Mesenchymal stem cell (in vitro differentiated cells and primary cell): Measurements from ENCODE around the gene CHST15.

Experiments
- DNase-seq: peaks from one replicate; pipeline ENCODE4 v3.0.0-alpha.2; 2013
- H2AFZ ChIP-seq: one replicate; pipeline ENCODE4 v1.6.1; 2013; ENCODE audit warnings: low read depth, mild to moderate bottlenecking, control low read depth, inconsistent platforms, low read length, moderate library complexity
- H2AK5ac ChIP-seq: 2 replicates; pipeline ENCODE4 v1.6.1; 2013; ENCODE audit warnings: low read length, moderate library complexity, mild to moderate bottlenecking, inconsistent platforms; ENCODE audit not compliant: severe bottlenecking
- H2BK120ac ChIP-seq: one replicate; pipeline ENCODE4 v1.6.1; 2013; ENCODE audit warnings: low read depth, mild to moderate bottlenecking, inconsistent platforms, low read length, moderate library complexity
- H2BK12ac ChIP-seq, 2 experiments: one replicate each; pipeline ENCODE4 v1.6.1; 2013; ENCODE audit warnings: inconsistent platforms in 2 of 2, low read length in 2 of 2, mild to moderate bottlenecking in 2 of 2, moderate library complexity in 2 of 2, control low read depth in 1 of 2
- H2BK15ac ChIP-seq: one replicate; pipeline ENCODE4 v1.6.1; 2013; ENCODE audit warnings: mild to moderate bottlenecking, low read depth, inconsistent platforms; ENCODE audit not compliant: poor library complexity, severe bottlenecking
- H2BK5ac ChIP-seq: 2 replicates; pipeline ENCODE4 v1.6.1; 2013; ENCODE audit warnings: low read depth, mild to moderate bottlenecking, low read length, control low read depth, inconsistent platforms; ENCODE audit not compliant: poor library complexity, severe bottlenecking
- H3K14ac ChIP-seq, 2 experiments: one replicate each; pipeline ENCODE4 v1.6.1; 2013; ENCODE audit warnings: inconsistent platforms in 2 of 2, low read length in 2 of 2, control low read depth in 1 of 2, mild to moderate bottlenecking in 1 of 2, moderate library complexity in 1 of 2
- H3K18ac ChIP-seq, 2 experiments: one replicate each; pipeline ENCODE4 v1.6.1; 2013; ENCODE audit warnings: inconsistent platforms in 2 of 2, low read length in 2 of 2, control low read depth in 1 of 2, low read depth in 1 of 2, mild to moderate bottlenecking in 1 of 2
- H3K23ac ChIP-seq, 2 experiments: one replicate each; pipeline ENCODE4 v1.6.1; 2013; ENCODE audit warnings: inconsistent platforms in 2 of 2, low read length in 2 of 2, mild to moderate bottlenecking in 2 of 2, moderate library complexity in 2 of 2, control low read depth in 1 of 2
- H3K27ac ChIP-seq: 2 replicates; pipeline ENCODE4 v1.5.1; 2013; ENCODE audit warnings: mild to moderate bottlenecking, moderate library complexity, low read length, control low read depth, inconsistent platforms; ENCODE audit not compliant: poor library complexity, severe bottlenecking
- H3K27me3 ChIP-seq, 2 experiments: 2 replicates each; pipeline versions ENCODE4 v1.6.1 to v1.7.0; 2013; ENCODE audit warnings: low read length in 2 of 2, mild to moderate bottlenecking in 2 of 2, moderate library complexity in 2 of 2, control low read depth in 1 of 2, inconsistent platforms in 1 of 2; ENCODE audit not compliant: control insufficient read depth in 1 of 2, insufficient read depth in 1 of 2
- H3K36me3 ChIP-seq, 2 experiments: 2 replicates each; pipeline versions ENCODE4 v1.6.1 to v1.7.0; 2013; ENCODE audit warnings: low read length in 2 of 2, control low read depth in 1 of 2, inconsistent platforms in 1 of 2, low read depth in 1 of 2, mild to moderate bottlenecking in 1 of 2; ENCODE audit not compliant: insufficient read depth in 2 of 2, control insufficient read depth in 1 of 2
- H3K4ac ChIP-seq, 2 experiments: one replicate each; pipeline ENCODE4 v1.6.1; 2013; ENCODE audit warnings: inconsistent platforms in 2 of 2, low read length in 2 of 2, mild to moderate bottlenecking in 2 of 2, moderate library complexity in 2 of 2, control low read depth in 1 of 2, low read depth in 1 of 2
- H3K4me1 ChIP-seq: 2 replicates; pipeline ENCODE4 v1.6.1; 2013; ENCODE audit warnings: low read depth, low read length, control low read depth; ENCODE audit not compliant: control insufficient read depth, insufficient read depth
- H3K4me2 ChIP-seq: 2 replicates; pipeline ENCODE4 v1.6.1; 2013; ENCODE audit warnings: low read length, mild to moderate bottlenecking, inconsistent platforms; ENCODE audit not compliant: poor library complexity, severe bottlenecking
- H3K4me3 ChIP-seq, 2 experiments: 2 replicates each; pipeline versions ENCODE4 v1.5.1 to v1.7.0; 2013; ENCODE audit warnings: low read length in 2 of 2, mild to moderate bottlenecking in 2 of 2, control low read depth in 1 of 2, low read depth in 1 of 2; ENCODE audit not compliant: insufficient read depth in 1 of 2
- H3K79me1 ChIP-seq: replicated peaks from 2 replicates; pipeline ENCODE4 v1.6.1; 2013; ENCODE audit warnings: mild to moderate bottlenecking, control low read depth, low read length, inconsistent platforms; ENCODE audit not compliant: poor library complexity, severe bottlenecking
- H3K9ac ChIP-seq: 2 replicates; pipeline ENCODE4 v1.7.0; 2013; ENCODE audit warnings: mild to moderate bottlenecking, low read length, moderate library complexity
- H3K9me3 ChIP-seq: 2 replicates; pipeline ENCODE4 v1.7.0; 2013; ENCODE audit warnings: mild to moderate bottlenecking, low read length; ENCODE audit not compliant: control insufficient read depth
- H4K8ac ChIP-seq: one replicate; pipeline ENCODE4 v1.6.1; 2013; ENCODE audit warnings: inconsistent platforms, mild to moderate bottlenecking, low read length, moderate library complexity
- H4K91ac ChIP-seq: one replicate; pipeline ENCODE4 v1.6.1; 2013; ENCODE audit warnings: mild to moderate bottlenecking, low read length, inconsistent platforms
- WGBS: methylation state at CpG from one replicate; pipeline ENCODE4 v1.1.7; 2013; ENCODE audit warnings: mixed read lengths; 5-methylcytosine and 5-hydroxymethylcytosine counted together

Gene CHST15

DNA sequence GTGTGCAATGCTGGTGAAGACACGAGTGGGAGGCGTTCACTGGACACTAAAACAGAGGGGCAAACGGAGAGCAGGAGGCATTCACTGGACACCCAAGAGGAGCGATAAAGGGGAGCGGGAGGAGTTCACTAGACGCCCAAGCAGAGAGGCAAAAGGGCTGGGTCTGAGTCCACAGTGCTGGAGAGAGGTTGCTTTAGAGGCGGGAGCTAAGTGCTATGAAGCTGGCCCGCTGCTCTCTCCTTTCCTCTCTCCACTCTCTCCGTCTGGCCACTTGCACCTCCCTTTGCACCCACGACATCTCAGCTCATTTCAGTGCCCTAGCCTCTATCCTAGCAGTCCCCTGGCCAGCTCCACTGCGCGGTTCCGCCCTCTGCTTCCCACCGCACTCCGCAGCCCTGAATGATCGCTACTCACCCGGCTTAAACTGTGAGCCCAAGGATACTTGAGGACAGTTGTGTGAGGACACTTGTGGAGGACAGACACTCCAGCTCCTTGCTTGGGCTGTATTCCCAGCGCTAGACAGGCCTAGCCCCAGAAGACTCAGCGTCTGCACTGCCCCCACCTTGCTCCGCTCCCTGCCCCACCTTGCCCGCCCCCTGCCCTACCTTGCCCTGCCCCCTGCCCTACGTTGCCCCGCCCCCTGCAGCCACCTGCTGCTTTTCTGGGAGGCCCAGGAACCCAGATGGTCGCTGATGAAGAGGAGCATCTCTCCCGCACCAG lies 123.0 kb downstream of the CHST15 start:
- H4K91ac ChIP-seq = no peak overlapping the region
- H3K14ac ChIP-seq = no peak overlapping the region
- no peak overlapping the region for H3K4me3 ChIP-seq
- no peak overlapping the region for H3K18ac ChIP-seq
- H3K79me1 ChIP-seq = no peaks in the 10 kb centered on the region
- no peaks in the 10 kb centered on the region for H3K36me3 ChIP-seq
- H4K8ac ChIP-seq = no peak overlapping the region
- no peak overlapping the region for H3K9ac ChIP-seq
- H3K4ac ChIP-seq = no peak overlapping the region
- H2BK120ac ChIP-seq = no peak overlapping the region
- no peak overlapping the region for H3K27ac ChIP-seq
- no peak for DNase-seq
- H3K9me3 ChIP-seq = peaks cover 16% of the 10 kb centered on the region
- H3K4me2 ChIP-seq = no peak overlapping the region
- no peak overlapping the region for H2AFZ ChIP-seq
- H2BK15ac ChIP-seq = no peak overlapping the region
- peaks cover 51 to 65% of the 10 kb centered on the region in 2 experiments for H3K27me3 ChIP-seq
- H2AK5ac ChIP-seq = no peak overlapping the region
- H2BK5ac ChIP-seq = no peak overlapping the region
- H3K23ac ChIP-seq = no peak overlapping the region
- H2BK12ac ChIP-seq = no peak overlapping the region
- H3K4me1 ChIP-seq = peaks cover 10% of the 10 kb centered on the region
- 47% methylated on average over 21 of the region's 25 CpGs for WGBS

DNA sequence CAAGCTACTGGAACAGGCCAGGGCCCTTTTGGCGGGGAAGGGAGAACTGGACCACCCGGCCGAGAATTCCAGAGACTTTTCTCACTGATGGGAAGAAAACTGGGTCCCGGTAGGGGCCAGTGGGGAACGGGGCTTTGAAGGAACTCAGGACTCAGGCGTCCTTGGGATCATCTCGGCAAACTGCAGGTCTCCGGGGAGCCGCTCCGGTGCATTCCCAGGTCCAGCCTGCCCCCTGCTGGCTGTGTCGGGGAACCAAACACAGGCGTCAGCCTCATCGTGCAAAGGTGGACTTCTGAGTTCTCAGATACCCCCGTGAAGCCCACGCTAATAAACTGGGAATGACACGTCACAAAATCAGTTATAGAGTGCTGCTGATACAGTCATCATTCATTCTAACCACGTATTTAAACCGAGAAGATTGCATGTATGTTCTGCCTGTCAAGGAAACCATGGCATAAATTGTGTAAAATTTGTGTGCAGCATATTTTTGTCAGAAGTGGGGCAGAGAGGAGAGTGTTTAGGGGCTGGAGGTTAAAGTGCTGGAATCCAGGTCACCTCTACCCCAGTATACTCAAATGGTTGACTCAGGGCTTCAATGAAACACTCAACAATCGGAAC lies 125.7 kb downstream of the CHST15 start:
- DNase-seq = peak; percentile 39
- Histone ChIP-seq H3K4me1 (peaks cover 4% of the 10 kb centered on the region), H3K4me3 (no peak overlapping the region), H3K4me2 (no peak overlapping the region), H2AK5ac (no peak overlapping the region), H3K36me3 (no peaks in the 10 kb centered on the region), H3K27me3 (peaks cover 47 to 80% of the 10 kb centered on the region in 2 experiments), H2BK15ac (no peak overlapping the region), H3K9ac (peak overlapping the region; percentile 46), H3K9me3 (no peaks in the 10 kb centered on the region), H3K79me1 (no peaks in the 10 kb centered on the region), H4K91ac (no peak overlapping the region), H3K4ac (no peak overlapping the region), H2BK12ac (no peak overlapping the region), H4K8ac (no peak overlapping the region), H2BK120ac (no peak overlapping the region), H2BK5ac (no peak overlapping the region), H3K14ac (no peak overlapping the region), H3K23ac (no peak overlapping the region), H3K18ac (no peak overlapping the region), H3K27ac (no peak overlapping the region), H2AFZ (no peak overlapping the region)
- 11% methylated on average over 19 of the region's 19 CpGs for WGBS

DNA sequence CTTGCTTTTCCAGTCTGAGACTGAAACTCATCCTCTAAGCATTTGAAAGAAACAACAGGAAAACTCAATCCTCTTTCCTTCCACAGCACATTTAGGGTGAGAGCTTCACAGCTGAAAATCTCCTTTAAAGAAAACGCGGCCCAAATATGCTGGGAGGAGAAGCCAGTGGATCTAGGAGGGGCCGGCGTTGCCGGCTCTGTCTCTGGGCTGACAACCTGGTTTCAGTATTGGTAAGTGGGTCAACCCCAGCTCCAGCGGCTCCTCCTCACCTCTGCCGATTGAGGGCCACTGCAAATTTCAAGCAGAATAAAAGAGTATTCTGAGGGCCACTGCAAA lies 126.5 kb downstream of the CHST15 start:
- no peak overlapping the region for H2BK15ac ChIP-seq
- H4K91ac ChIP-seq = no peak overlapping the region
- no peak overlapping the region for H3K18ac ChIP-seq
- H3K14ac ChIP-seq = no peak overlapping the region
- WGBS = 89% methylated on average over 6 of the region's 7 CpGs
- no peak overlapping the region for H3K23ac ChIP-seq
- peak overlapping the region; percentile 46 for H3K9ac ChIP-seq
- no peak overlapping the region for H2BK120ac ChIP-seq
- H3K36me3 ChIP-seq = no peaks in the 10 kb centered on the region
- no peak overlapping the region for H2AK5ac ChIP-seq
- H4K8ac ChIP-seq = no peak overlapping the region
- H3K4me2 ChIP-seq = no peak overlapping the region
- no peak overlapping the region for H3K4me3 ChIP-seq
- no peaks in the 10 kb centered on the region for H3K9me3 ChIP-seq
- no peak overlapping the region for H2BK12ac ChIP-seq
- H3K27me3 ChIP-seq = peaks cover 46 to 80% of the 10 kb centered on the region in 2 experiments
- DNase-seq = no peak
- no peaks in the 10 kb centered on the region for H3K79me1 ChIP-seq
- no peak overlapping the region for H3K27ac ChIP-seq
- H3K4me1 ChIP-seq = no peaks in the 10 kb centered on the region
- H3K4ac ChIP-seq = no peak overlapping the region
- no peak overlapping the region for H2AFZ ChIP-seq
- H2BK5ac ChIP-seq = no peak overlapping the region

DNA sequence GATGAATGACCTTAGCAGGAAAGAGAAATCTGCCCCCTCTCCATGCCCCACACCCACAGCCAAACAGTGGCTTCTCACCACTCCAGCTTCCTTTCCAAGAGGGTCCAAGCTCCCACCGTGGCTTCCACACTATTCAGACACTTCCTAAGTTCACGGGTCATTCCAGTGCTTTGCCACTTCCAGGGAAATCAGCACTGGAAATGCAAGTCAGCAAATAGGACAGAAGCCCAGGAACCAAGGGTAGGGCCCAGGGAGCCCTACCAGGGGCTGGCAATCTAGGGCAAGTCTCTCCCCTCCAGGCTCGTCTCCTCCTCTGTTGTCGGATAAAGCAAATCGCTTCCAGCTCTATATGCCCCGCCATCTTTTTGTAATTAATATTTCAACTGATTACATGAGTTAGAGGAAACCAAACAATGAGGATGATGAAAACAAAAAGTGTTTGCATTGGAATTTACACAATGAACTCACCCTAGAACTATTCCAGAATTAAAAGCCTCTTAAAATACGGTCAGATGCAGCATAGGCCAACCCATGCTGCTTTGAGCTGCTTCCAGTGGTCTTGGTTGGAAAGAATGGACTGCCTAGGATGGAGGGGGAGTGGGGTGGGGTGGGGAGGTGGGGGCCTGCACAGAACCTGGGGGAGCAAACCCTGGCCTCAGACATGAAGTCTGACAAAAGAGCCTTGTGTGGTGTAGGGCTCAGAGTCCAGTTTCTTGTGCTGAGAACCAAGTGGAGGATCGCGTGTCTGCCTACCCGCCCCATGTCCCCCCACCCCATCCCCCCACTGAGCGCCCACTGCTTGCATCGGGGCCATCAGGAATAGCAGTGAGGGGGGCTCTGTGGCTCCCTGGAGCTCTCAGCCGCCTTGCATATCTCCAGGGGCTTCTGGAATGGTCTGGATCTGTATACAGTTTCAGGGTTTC lies 127.2 kb downstream of the CHST15 start:
- no peak overlapping the region for H3K4ac ChIP-seq
- no peak for DNase-seq
- H2BK120ac ChIP-seq = no peak overlapping the region
- H3K4me1 ChIP-seq = no peaks in the 10 kb centered on the region
- no peak overlapping the region for H2AFZ ChIP-seq
- H2BK5ac ChIP-seq = no peak overlapping the region
- H2BK15ac ChIP-seq = no peak overlapping the region
- peaks cover 3% of the 10 kb centered on the region for H3K9me3 ChIP-seq
- peak overlapping the region; percentile 46 for H3K9ac ChIP-seq
- no peak overlapping the region for H3K27ac ChIP-seq
- no peak overlapping the region for H3K4me2 ChIP-seq
- no peak overlapping the region for H3K18ac ChIP-seq
- H3K23ac ChIP-seq = no peak overlapping the region
- H3K27me3 ChIP-seq = peaks cover 40 to 74% of the 10 kb centered on the region in 2 experiments
- no peak overlapping the region for H3K4me3 ChIP-seq
- no peaks in the 10 kb centered on the region for H3K79me1 ChIP-seq
- H4K91ac ChIP-seq = no peak overlapping the region
- no peak overlapping the region for H2BK12ac ChIP-seq
- H3K14ac ChIP-seq = no peak overlapping the region
- 67% methylated on average over 6 of the region's 13 CpGs for WGBS
- H3K36me3 ChIP-seq = no peaks in the 10 kb centered on the region
- H4K8ac ChIP-seq = no peak overlapping the region
- no peak overlapping the region for H2AK5ac ChIP-seq
